Ectodermal cell (in vitro differentiated cells): ENCODE measurements around the gene MAP3K13.
"Not testable (repeated sequence)": the region's sequence is repeated elsewhere in the genome, so short reads cannot be mapped to it uniquely, and the experiment has no call there.

Experiments
- H3K27ac ChIP-seq: 2 replicates; pipeline ENCODE4 v1.7.0; 2013; ENCODE audit warnings: mild to moderate bottlenecking, low read depth, low read length; ENCODE audit not compliant: insufficient read depth, poor library complexity, severe bottlenecking
- H3K27me3 ChIP-seq: 2 replicates; pipeline ENCODE4 v1.7.0; 2013; ENCODE audit warnings: mild to moderate bottlenecking, low read length; ENCODE audit not compliant: insufficient read depth, control insufficient read depth, poor library complexity, severe bottlenecking
- H3K36me3 ChIP-seq: one replicate; pipeline ENCODE4 v1.7.0; 2013; ENCODE audit warnings: low read length; ENCODE audit not compliant: control insufficient read depth, insufficient read depth
- H3K4me1 ChIP-seq: one replicate; pipeline ENCODE4 v1.7.0; 2013; ENCODE audit warnings: low read length; ENCODE audit not compliant: control insufficient read depth, insufficient read depth
- H3K4me3 ChIP-seq: 2 replicates; pipeline ENCODE4 v1.7.0; 2013; ENCODE audit warnings: low read depth, low read length, control low read depth; ENCODE audit not compliant: insufficient read depth
- H3K9me3 ChIP-seq: 2 replicates; pipeline ENCODE4 v1.7.0; 2013; ENCODE audit warnings: mild to moderate bottlenecking, low read length, moderate library complexity; ENCODE audit not compliant: control insufficient read depth
- WGBS, 2 experiments: methylation state at CpG; one replicate each; pipeline ENCODE4 v1.1.7; 2013; ENCODE audit warnings: missing lambda C conversion rate in 2 of 2; 5-methylcytosine and 5-hydroxymethylcytosine counted together

MAP3K13 gene

DNA sequence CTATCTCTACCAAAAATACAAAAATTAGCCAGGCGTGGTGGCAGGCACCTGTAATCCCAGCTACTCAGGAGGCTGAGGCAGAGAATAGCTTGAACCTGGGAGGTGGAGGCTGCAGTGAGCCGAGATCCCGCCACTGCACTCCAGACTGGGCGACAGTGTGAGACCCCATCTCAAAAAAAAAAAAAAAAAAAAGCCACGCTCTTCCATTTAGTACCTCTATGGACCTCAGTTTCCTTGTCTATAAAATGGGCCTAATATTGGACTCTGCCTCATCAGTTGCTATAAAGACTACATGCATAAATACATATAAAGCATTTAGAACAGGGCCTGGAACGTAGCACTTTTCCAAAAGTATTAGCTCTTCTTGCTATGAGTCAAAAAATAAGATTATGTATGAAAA, 112.0 kb downstream of the MAP3K13 start:
- not testable (repeated sequence) for H3K4me1 ChIP-seq, H3K27ac ChIP-seq, H3K27me3 ChIP-seq, H3K36me3 ChIP-seq, H3K9me3 ChIP-seq, H3K4me3 ChIP-seq
- 85 to 98% methylated on average over 4 of the region's 6 CpGs for WGBS, 2 experiments

DNA sequence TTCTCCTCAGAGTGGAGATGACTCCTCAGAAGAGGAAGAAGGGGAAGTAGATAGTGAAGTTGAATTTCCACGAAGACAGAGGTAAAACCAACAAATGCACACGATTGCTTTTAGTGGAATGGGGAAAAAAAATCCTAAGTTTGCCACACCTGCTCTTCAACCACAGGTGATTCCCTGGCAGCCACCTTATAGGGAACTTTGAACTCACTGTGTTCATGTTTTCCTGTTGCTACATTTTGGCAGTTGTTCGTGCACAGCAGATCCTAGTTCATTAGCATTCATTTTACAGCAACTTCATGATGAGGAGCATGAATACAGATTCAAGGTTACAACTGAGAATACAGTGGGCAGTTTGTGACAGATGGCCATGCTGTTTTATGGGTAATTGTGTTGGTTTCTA, 114.4 kb downstream of the MAP3K13 start:
- no peak overlapping the region for H3K4me3 ChIP-seq
- 91 to 92% methylated on average over 3 of the region's 3 CpGs for WGBS, 2 experiments
- no peak overlapping the region for H3K27ac ChIP-seq
- H3K4me1 ChIP-seq: no peaks in the 10 kb centered on the region
- no peaks in the 10 kb centered on the region for H3K36me3 ChIP-seq
- H3K9me3 ChIP-seq: no peaks in the 10 kb centered on the region
- no peaks in the 10 kb centered on the region for H3K27me3 ChIP-seq

DNA sequence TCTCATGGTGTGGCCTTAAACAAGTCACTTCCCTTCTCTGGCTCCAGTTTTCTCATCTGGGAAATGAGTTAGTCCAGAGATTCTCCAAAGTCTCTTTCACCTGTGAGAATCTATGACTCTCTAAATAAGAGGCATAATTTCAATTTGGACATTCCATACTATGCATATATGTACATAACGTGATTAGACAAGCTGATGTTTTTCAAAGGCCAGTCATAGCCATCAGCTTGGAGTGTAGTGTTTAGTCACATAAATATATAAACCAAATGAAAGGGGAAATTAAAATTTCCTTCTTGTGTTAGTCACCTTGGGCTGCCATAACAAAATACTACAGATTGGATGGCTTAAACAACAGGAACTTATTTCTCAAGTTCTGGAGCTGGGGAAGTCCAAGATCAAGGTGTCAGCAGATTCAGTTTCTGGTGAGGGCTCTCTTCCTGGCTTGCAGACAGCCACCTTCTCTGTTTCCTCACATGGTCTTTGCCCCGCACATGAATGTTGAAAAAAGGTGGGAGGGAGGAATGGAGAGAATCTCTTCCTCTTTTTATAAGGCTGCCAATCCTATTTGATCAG, 116.5 kb downstream of the MAP3K13 start:
- Histone ChIP-seq H3K27me3 (no peaks in the 10 kb centered on the region), H3K4me1 (no peaks in the 10 kb centered on the region), H3K4me3 (no peak overlapping the region), H3K27ac (no peak overlapping the region), H3K9me3 (no peaks in the 10 kb centered on the region), H3K36me3 (no peaks in the 10 kb centered on the region)
- WGBS, 2 experiments: 82 to 100% methylated on average over 1 of the region's 2 CpGs

DNA sequence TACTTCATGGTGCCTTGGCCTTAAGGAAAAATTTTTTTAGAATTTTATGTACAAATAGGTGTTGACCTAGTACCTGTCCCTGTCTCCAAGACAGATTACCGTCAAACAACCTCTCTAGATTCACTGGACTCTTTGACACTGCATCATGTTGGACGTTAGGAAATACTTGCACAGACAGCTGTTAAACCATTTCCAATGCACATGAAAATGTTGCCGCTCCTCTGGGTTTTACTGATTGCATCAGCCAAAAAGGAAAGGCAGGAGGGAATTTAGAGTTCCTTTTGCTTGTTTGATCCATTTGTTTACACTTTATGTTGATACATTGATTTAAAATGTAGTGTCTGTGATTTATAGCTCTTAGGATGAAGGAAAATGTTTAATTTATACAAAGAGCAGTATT, 121.4 kb downstream of the MAP3K13 start:
- 91 to 96% methylated on average over 3 of the region's 3 CpGs for WGBS, 2 experiments
- H3K36me3 ChIP-seq: no peaks in the 10 kb centered on the region
- H3K27me3 ChIP-seq: no peaks in the 10 kb centered on the region
- H3K27ac ChIP-seq: no peak overlapping the region
- no peaks in the 10 kb centered on the region for H3K4me1 ChIP-seq
- H3K9me3 ChIP-seq: no peaks in the 10 kb centered on the region
- H3K4me3 ChIP-seq: no peak overlapping the region

DNA sequence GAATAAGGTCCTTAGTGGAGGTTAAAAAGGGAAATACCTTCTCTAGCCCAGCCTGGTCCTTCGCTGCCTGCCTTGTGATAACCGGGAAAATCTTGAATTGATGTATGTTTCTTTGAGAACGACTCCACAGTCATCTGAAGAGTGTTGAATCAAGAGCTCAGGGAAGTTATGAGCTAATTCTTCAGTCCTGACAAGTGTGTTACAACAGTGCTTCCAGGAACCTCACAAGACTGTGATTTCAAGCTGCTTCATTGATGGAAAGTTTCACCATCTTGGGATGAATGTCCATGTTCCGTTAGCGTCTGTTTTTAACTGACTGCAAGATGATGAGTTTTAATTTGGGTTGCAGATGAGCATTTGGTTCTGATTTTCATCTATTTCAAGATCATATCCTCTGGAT, 123.5 kb downstream of the MAP3K13 start:
- no peaks in the 10 kb centered on the region for H3K9me3 ChIP-seq
- H3K36me3 ChIP-seq: no peaks in the 10 kb centered on the region
- H3K4me1 ChIP-seq: no peaks in the 10 kb centered on the region
- H3K27ac ChIP-seq: no peak overlapping the region
- H3K27me3 ChIP-seq: no peaks in the 10 kb centered on the region
- H3K4me3 ChIP-seq: no peak overlapping the region
- 94 to 95% methylated on average over 5 of the region's 5 CpGs for WGBS, 2 experiments

DNA sequence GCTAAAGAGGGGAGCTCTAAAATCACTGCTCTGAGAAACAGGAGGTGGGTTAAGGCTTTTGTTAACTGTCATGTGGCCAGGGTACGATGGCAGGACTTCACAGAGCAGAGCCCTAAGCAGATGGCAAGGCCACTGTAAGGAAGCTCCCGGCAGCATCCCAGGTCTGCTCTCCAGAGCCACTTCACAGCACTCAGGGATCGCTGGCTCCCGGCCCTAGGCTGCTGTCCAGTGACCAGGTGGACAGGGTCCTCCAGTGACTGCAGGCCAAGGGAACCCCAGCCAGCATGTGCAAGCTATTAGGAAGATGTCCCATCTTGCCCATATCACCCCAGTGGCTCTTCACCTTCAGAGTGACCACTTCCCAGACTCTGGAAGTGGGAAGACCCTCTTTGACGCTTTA, 125.5 kb downstream of the MAP3K13 start:
- no peak overlapping the region for H3K4me3 ChIP-seq
- H3K27me3 ChIP-seq: no peaks in the 10 kb centered on the region
- no peaks in the 10 kb centered on the region for H3K9me3 ChIP-seq
- no peaks in the 10 kb centered on the region for H3K4me1 ChIP-seq
- H3K36me3 ChIP-seq: no peaks in the 10 kb centered on the region
- WGBS, 2 experiments: 92 to 93% methylated on average over 5 of the region's 5 CpGs
- H3K27ac ChIP-seq: no peak overlapping the region

DNA sequence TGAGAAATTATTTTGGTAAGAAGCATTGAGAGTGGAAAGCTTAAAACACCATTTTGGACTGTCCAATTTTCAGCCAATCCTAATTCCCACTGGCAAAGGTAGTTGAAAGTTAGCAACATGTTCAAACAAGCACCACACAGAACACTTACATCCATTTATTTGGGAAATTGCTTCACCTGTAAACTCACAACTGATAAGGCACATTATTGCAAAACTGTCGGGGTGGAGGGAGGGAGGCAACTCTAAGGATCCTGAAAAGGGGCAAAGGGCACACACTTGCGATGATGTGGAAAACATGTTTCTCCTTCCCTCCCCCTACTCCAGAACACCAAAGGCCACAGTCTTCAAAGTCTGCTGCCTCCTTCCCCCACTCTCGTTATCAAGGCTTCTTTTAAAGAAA, 126.5 kb downstream of the MAP3K13 start:
- no peaks in the 10 kb centered on the region for H3K4me1 ChIP-seq
- peaks cover 7% of the 10 kb centered on the region for H3K36me3 ChIP-seq
- no peak overlapping the region for H3K27ac ChIP-seq
- 94 to 95% methylated on average over 3 of the region's 3 CpGs for WGBS, 2 experiments
- no peaks in the 10 kb centered on the region for H3K9me3 ChIP-seq
- H3K4me3 ChIP-seq: no peak overlapping the region
- H3K27me3 ChIP-seq: no peaks in the 10 kb centered on the region

DNA sequence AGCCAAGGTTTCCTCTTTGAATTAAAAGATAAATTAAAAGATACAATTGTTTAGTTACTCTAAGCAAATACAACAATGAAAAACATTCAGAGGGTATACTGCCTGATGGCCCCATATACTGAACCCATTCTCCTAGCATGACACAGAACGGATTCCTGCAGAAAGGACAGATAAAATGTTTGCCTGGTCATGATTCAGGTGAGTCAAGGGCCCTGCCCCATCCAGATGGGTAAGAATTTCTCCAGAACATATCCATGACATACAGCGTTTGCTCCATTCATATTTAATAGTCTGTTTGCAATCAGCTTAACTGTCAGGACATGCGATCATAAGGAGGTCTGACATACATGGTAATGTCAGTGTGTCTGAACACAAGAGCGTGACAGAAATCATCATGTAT, 127.3 kb downstream of the MAP3K13 start:
- Histone ChIP-seq H3K4me3 (no peak overlapping the region), H3K9me3 (no peaks in the 10 kb centered on the region), H3K4me1 (no peaks in the 10 kb centered on the region), H3K27me3 (no peaks in the 10 kb centered on the region), H3K27ac (no peak overlapping the region), H3K36me3 (peaks cover 7% of the 10 kb centered on the region)
- WGBS, 2 experiments: 96 to 98% methylated on average over 4 of the region's 4 CpGs

DNA sequence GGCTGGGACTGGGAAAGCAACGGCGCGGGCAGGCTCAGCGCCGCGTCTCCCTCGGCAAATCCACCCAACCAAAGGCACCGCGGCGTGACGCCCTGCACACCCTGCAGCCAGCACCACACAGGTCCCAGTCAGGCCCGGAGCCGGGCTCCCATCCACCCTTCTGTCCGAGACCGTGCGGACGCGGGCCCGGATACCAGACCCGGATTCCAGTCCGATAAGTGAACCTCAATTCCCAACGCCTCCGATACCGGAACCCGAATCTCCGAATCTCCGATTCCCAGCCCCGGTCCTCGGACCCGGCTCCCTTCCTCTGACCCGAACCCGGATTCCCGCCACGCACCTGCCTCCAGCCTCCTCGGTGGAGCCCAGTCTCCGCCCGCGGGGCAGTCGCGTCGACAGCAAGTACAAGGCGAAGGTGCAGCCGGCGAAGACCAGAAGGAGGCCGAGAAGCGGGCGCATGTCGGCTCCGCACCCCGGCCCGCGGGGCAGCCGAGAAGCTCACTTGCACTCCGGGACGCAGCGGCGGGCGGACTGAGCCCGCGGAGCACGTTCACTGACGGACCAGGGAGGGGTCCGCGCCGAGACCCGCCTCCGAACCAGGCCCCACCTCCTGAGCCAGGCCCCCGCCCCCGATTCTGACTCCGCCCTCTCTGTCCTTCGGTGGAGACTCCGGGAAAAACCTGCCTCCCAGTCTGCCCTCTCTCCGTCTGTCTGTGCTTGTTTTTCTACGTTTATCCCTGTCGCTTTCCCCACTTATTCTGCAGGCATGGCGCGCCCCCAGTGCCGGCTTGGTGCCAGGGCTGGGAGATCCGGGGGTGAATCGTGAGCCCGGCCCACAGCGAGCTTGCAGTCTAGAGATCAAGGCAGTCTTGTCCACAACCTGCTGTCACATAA, 135.8 kb downstream of the MAP3K13 start, which contains the start of gene TMEM41A:
TSS of gene TMEM41A (minus strand) at position 533 of the 894 bp plus-strand sequence. CDS start at position 459, 74 bp downstream.
- 1% methylated on average over 82 of the region's 82 CpGs for WGBS, 2 experiments
- peaks cover 7% of the 10 kb centered on the region for H3K36me3 ChIP-seq
- H3K4me3 ChIP-seq: peak within 1 kb of the TSS; percentile 75
- H3K27me3 ChIP-seq: peaks cover 20% of the 10 kb centered on the region
- H3K27ac ChIP-seq: no peak within 1 kb of the TSS
- no peaks in the 10 kb centered on the region for H3K9me3 ChIP-seq
- H3K4me1 ChIP-seq: peaks cover 4% of the 10 kb centered on the region

DNA sequence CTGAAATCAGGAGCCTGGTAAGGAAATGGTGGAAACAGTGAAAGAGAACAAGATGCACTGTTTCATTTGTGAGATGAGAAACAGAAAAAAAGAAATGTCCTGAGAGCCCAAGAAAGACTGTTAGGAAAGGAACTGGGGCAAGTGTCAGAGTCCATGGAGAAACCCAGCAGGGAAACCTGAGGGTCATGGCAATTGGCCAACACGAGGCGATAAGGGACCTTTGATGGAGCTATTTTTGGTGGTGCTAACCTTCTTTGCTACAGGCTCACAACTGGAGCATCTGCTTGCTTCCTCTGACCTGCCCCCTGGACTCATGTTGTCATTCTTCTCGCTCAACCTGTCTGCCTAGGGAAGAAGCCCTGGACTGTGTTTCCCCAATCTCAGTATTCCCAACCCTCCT, 140.1 kb downstream of the MAP3K13 start:
- H3K36me3 ChIP-seq: no peaks in the 10 kb centered on the region

More for the DNA sequence above, 140.1 kb downstream of the MAP3K13 start:
- H3K9me3 ChIP-seq: no peaks in the 10 kb centered on the region
- WGBS, 2 experiments: 86 to 95% methylated on average over 3 of the region's 3 CpGs
- no peaks in the 10 kb centered on the region for H3K4me1 ChIP-seq
- H3K4me3 ChIP-seq: no peak overlapping the region
- H3K27me3 ChIP-seq: peaks cover 20% of the 10 kb centered on the region
- H3K27ac ChIP-seq: no peak overlapping the region
